DMS53 (cell line): ENCODE measurements around the gene STARD10.

Experiments used
- DNase-seq: peaks from one replicate; lab custom pipeline; 2025; lab: John Stamatoyannopoulos, UW

The STARD10 gene

DNA sequence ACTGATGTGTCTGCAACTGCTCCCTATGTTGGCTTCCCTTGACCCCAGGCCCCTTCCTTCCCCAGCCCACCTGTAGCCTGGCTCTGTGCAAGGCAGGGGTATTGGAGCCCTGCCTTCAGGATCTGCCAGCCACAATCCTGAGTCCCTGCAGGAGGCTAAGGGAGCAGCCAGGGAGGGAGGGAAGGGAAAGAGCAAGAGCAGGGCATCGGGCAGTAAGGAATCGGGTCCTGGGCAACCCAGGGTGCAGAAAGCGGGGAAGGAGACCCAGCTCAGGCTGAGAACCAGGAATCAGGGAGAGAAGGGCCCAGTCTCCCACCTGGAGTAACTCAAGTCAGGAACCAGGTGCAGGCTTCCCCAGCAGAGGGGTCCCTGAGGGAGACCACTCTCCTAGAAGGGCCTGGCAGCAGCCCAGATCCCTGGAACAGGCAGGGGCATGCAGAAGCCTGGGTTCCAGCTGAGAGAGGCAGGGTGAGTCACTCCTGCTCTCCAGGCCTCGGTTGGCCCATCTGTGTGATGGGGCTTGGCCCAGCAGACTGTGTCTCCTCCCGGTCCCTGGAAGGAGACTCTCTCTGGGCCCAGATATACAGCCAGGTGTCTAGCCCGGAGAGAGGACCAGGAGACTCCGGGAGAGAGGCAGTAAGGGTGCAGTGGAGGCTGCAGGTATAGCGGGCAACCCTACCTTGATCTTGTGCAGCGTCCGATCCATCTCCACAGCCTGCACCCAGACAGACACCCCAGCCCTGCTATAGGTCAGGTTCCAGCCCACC lies 13.4 kb downstream of the STARD10 start:
- peak; percentile 75 for DNase-seq

DNA sequence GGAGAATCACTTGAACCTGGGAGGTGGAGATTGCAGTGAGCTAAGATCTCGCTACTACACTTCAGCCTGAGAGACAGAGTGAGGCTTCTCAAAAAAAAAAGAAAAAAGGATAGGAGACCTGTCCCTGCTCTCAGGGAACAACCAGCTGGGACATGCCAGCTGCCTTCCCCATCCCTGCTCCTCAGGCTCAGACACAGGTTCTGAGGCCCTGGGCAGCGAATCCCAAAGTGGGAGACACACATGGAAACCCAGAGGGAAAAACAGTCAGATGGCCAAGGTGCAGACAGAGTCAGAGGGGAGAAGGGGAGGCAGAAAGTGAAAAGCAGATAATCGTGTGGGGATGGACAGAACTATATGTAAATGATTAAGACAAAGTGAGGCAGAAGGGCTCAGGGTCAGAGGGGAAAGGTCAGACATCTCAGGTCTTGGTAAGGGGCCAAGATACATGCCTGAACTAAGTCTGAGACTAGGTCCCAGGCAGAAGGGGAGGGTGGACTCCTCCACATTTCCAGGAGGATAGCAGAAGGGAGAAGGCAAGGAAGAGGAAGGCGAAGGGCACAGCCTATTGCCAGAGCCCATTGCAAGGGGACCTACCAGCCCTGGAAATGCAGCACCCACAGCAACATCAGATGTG lies 14.2 kb downstream of the STARD10 start:
- no peak for DNase-seq

DNA sequence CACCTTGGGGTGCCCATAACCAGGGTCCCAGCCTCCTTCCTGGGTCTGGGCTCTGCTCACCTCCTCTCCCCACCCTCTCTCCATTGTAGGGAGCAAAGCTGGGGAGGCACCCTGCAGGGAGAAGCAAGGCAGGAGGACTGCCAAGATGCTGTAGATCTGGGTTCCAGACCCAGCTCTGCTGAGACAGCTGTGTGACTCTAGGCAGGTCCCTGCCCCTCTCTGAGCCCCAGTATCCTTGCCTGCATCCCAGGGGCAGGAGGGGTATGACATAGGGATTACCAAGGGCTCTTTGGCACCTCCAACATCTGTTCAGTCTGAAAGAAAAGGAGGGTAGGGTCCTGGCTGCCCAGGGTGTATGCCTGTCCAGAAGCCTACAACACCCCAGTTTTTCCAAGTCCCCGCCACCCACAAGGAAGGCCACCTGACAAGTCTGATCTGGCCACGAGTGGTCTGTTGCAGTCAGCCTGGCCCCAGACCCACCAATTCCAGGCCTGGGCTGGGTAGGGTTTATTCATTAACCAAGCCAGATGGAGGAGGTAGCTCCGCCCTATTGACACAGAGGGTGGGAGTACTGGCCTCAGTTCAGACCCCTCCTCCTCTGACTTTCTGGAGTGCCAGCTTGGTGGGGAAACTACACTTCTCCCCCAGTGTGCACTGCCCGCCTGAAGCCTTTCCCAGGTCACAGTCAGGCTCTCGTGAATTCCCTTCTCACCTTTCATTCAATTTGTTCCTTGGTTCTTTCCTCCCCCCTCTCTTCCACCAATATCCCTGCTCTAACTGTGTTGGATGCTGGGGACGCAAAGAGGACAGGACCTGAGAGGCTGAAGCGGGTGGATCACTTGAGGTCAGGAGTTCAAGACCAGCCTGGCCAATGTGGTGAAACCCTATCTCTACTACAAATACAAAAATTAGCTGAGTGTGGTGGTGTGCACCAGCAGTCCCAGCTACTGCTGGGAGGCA lies 15.0 kb downstream of the STARD10 start:
- peak; percentile 85 for DNase-seq

DNA sequence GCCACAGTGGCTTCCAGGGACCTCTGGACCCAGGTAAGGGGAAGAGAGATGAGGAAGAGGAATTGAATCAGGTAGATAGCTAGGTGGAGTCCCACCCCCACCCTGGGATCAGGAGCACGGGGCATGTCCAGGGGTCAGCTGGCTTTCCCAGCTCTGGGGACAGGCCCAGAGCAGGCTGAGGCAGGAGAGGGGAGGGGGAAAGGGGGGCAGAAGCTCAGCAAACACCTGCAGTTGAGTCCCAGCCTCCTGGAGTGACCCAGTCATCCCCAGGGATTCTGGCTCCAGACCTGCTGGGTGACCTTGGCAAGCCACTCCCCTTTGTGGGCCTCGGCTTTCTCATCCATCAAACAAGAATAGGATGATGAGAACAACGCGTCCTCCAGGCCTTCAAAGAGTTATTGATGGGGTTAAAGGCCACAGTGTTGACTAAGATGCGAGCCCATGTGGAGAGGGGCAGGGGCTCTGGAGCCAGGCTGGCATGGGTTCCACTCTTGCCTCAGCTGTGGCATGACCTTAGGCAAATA lies 16.0 kb downstream of the STARD10 start:
- DNase-seq = peak; percentile 85

DNA sequence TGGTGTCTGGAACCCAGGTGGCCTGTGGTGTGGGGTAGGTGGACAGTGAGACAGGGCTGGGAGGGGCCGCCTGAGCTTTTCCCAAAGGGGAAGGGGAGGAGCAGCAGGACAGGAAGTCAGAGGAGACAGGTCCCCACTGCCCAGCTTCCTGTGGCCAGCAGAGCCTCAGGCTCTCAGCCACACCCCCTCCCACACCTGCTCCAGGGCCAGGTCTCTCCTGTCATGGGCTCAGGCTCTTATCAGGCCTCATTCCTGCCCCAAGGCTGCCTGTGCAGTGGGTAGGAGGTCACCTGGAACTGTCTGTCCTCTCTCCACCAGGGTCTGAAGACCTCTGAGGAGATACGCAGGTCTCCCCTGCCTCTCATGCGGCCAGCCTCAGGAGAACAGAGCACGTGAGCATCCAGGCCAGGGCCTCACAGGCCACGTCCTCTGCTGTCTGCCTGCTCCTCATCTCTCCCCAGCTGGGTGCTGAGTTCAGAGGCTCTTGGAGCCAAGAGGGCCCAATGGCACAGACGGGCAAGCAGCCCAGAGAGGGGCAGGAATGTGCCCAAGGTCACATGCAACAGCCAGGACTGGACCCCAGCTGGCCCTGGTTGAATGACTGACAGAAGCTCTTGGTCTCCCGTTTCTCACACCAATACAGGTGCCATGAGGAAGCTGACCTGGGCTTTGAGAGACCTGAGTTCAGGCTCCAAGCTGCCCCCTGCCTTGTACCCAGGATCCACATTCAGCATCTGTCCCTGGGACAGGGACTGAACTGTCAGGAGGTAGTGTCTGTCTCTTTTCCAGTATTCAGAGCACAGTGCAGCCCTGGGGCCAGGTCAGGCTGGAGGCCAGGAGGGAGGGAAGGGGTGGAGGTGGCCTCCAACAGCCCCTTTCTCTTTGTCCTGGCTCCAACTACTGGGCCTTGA lies 16.7 kb downstream of the STARD10 start:
- peak; percentile 80 for DNase-seq

DNA sequence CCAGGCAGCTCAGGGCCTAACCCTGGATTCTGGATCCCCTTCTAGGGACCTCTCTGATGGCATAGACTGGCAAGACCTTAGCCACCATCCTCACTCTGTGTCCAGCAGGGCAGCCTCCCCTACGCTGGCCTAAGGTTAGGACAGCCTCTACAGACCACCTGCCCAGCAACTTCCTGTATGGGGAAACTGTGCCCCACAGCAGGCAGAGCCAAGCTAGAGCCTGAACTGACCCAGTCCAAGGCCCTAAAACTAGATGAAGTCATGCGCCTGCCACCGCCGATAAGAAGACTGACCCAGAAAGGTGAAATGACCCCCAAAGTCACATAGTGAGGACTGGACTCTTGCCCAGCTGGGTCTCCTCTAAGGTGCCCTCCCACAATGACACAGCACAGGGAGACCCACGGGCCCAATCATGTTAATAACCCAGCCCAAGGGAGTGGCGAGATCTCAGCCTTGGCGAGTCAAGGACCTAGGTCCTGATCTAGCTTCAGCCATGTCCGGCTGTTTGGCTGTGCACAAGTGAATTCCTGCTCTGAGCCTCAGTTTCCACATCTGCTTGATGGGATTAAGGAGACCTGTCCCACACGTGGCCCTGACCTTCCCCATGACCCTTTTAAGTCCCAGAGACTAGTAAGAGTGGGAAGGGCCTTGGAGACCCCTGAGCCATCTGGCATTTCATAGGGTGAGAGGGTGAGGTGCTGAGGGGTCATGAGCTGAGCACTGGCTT lies 17.6 kb downstream of the STARD10 start:
- DNase-seq = no peak

DNA sequence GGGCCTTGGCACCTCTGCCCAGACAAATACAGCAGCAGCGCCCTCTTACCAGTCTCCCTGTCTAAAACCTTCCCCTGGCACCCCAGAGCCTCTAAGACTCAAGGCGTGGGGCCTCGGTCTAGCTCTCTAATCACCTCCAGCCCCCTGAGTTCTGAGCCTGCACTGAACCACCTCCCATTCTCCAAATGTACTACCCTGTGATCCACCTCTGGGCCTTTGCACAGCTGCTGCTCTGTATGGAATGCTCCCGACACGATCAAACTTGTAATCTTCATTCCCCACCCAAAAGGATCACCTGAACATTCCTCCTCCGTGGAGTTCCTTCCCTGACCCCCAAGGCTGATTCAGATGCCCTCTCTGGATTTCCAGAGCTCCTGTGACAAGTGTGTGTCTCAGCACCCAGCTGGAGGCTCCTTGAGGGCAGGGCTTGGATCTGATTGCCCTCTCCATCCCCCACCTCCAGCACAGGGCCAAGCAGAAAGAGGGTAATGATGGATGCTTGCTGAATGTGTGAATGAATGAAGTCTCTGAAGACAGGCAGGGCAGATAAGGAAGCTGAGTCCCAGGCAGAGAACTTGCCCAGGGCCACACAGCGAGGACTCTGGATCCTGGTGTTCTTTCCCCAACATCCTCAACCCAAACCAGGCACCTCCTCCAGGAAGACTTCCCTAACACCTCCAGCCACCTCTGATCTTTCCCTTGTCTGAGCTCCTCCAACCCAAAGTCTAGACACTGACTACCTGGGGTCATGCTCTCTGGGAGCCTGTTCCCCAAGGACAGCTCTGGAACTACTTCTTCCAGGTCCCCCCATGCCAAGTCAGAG lies 18.3 kb downstream of the STARD10 start:
- no peak for DNase-seq

DNA sequence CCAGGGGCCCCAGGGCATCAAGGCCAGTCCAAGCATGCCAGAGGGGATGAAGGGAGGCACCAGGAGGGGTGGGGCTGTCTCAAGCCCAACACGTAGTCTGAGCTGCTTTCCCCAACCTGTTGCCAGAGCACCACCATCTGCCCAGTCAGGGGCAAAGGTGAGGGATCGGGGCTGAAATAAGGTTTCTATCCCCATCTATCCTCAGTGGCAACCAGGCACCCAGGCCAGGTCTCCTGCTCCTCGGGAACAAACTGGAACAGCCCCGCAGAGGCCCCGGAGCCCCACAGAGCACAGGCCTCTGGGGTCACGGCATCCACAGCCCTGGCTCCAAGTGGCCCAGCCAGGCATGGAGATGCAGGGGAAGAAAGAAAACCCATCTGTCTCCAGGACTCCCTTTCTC lies 19.3 kb downstream of the STARD10 start:
- no peak for DNase-seq

DNA sequence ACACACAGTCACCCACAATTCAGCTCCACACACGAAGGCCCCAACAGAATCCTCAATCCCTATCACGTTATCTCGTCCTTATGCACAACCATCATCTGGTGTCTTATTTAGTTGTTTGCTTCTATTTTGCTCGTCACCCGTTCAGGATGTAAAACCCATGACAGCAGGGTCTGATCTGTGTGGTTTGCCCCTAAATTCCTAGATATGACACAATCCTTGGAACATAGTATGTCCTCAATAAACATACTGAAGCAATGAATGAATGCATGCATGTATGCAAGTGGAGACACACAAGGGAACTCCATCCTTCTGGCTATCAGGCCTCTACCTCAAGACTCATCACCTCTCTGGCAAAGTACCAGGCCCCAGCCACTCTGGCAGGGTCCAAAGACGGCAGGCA lies 20.2 kb downstream of the STARD10 start:
- DNase-seq = no peak

DNA sequence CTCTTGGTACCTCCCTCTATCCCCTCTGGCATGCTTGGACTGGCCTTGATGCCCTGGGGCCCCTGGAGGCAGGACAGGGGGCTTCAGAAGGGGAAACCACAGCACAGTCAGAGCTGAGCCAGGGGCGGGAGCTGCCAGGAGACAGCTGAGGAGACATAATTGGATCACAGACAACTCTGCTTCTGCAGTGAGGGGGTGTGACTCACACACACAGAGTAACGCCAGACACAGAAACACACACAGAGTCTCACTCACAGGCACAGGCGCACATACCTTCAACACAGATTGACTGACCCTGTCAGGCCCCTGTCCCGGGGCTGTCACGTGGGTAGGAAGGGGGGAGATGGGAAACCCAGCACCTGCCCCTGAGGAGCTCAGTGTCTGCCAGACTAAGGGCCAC lies 20.6 kb downstream of the STARD10 start:
- no peak for DNase-seq

DNA sequence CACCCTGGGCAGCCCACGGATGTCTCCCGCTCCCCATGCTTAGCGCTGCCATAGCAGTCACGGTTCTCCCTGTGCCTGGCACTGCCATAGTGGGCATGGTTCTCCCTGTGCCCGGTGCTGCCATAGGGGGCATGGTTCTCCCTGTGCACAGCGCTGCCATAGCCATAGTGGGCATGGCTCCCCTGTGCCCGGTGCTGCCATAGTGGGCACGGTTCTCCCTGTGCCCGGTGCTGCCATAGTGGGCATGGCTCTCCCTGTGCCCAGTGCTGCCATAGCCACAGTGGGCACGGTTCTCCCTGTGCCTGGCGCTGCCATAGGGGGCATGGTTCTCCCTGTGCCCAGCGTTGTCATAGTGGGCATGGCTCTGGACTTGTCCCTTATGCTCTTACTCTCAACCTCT lies 21.8 kb downstream of the STARD10 start:
- no peak for DNase-seq

DNA sequence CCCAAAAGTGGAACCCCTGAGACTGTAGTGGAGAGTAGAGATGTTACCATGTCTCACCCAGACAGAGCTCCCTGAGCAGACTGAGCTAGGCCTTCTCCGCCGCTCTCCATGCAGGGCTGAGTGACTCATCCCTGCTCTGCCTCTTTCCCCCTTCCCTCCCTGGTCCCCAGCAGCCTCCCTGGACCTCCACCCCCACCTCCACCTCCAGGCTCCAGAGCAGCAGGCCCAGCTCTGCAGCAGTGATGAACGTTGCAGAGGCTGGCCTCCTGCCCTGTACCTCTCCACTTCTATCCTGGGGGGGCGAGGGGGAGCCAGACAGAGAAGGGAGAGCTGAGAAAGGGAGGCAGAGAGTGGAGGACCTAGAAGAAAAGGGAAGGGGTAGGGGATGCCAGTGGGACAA lies 22.3 kb downstream of the STARD10 start:
- peak; percentile 56 for DNase-seq

DNA sequence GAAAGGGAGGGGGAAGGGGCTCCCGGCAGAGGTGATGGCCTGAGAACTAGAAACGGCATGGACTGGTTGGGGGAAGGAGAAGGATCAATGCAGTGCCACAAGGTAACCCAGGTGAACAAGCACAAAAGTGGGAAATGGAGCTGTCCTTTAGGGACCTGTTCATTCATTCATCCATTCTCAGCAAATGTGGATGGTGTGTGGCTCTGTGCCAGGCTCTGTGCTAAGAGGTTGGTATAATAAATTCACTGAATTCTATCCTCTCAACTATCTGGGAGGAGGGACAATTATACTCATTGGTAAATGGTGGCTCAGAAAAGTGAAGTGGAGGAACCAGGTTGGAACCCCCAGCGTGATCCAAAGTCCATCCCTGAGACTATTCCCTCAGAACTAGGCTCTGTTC lies 23.0 kb downstream of the STARD10 start:
- DNase-seq = no peak

DNA sequence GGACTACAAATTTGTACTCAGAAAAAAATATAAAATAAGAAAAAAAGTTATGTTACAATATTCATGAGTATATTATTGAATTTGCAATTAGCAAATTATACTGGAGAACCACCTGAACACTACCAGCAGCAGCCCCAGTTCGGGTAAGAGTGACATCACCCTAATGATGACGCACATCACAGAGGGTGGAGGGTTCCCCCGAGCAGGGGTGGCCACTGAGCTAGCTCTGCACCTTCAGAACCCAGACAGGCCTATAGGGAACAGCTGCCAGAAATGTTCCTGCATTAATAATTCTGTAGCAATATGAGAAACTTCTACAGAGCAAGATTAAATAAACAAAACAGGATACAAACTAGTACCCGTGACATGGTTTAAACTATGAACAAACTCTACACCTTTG lies 24.2 kb downstream of the STARD10 start:
- DNase-seq = no peak

DNA sequence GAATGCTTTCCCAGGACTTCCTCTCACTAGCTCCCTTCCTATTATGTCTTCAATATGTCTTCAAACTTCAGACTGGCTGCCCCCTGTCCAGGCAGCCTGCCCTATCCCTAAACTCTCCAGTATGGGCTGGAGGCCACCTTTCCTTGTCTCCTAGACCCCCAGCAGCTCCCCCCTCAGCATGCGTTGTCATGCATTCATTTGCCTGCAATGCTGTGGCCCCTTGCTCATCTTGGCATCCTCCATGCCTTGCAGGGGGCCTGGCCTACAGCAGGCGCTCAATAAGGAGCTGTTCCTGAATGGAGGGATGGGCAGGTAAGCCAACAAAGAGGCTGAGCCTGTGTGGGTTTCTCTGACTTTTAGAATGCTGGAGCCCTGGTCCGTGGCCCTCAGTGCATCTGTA lies 25.3 kb downstream of the STARD10 start:
- no peak for DNase-seq

DNA sequence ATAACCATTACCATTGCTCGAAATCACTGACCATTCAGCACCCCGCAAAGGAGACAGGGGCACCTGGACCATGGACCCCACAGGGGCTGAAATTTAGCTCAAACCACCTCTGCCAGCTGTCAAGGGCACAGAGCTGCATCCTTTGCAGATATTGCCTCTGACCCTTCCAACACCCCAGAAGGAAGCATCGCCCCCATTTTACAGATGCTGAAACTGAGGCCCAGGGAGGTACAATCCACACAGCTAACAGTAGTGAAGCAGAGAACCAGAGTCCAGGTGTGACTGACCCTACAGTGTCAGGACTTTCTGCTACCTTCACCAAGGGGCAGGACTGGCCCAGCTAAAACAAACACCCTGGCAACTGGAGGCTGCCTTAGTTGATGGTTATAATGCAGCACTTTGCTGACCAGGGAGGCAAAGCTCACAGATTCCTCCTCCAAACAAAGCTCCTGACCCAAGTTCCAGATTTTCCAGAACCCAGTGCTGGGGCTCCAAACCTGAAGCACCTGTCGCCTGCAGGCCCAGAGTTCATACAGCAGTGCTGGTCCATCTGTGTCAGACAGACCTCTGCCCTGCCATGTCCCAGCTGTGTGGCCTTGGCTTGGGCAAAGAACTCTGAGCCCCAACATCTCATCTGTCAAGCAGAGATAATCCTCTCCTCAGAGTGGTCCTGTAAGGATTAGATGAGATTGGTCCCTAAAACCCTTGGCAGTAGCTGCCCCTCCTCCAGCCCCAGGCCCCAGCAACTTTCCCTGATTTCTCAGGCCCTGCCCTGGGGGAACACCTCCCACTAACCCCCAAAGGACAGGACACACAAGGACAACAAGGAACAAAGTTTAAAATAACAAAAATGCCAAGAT lies 26.4 kb downstream of the STARD10 start:
- DNase-seq = no peak

DNA sequence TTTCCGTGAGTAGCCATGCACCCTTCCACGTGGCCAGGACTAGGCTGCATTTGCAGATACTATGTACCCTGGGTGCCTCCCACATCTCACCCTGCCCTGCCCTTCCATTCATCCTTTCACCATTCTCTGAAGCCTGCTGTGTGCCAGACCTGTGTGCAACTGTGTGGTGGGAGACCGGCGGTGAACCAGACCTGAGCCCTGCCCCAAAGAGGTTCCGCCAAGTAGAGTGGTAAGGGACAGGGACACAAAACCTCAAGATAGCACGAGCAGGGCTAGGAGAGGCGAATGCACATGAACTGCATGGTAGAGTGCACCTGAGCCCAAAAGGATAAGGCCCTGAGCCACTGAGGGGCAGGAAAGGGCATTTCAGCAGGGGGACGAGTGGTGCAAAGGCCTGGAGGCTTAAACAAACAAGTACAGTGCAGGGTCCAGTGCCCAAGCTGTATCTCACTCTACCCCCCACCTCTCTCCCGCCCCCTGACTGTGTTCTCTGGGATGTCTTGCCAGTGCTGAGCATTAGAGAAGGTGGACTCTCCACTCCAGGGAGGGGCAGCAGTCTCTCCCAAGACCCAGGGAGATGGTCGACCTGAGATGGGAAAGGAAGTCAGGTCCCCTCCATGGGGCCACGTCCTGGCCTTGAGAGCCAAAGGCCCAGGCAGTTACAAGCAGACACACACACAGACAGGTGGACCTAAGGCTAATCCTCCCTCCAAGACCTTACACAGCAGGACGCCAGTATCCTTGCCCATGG lies 27.5 kb downstream of the STARD10 start:
- DNase-seq = no peak

DNA sequence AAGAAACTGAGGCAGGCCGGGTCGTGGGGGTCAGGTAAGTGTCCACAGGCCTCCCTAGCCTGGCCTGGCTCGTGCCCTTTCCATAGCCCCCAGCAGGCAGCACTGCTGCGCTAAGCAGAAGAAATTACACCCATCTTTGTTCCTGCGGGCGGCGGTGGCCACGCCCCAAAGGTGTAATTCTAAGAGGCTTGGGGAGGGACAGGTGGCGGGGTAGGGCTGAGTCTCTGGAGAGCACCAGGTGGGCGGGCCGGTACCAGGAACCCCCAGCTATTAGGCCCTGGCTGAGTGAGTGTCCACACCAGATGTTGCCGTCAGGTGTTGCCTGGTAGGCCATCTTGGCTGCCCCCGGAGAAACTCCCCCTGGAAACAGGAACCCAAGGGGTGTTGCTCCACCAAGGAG lies 29.3 kb downstream of the STARD10 start:
- DNase-seq = peak; percentile 94
